Activated naive CD4-positive, alpha-beta T cell treated with Interleukin-2 at 50 U/mL for 16 hours (primary cell): ENCODE data around the gene TRIB2.

ENCODE experiments used
- DNase-seq: peaks from one replicate; pipeline ENCODE4 v3.0.0-alpha.2; 2020

The TRIB2 gene

GRCh38 chr2:12787891-12788801 lies 71.4 kb downstream of the TRIB2 start:
- no peak for DNase-seq

GRCh38 chr2:12791906-12792305 lies 75.2 kb downstream of the TRIB2 start:
- DNase-seq = no peak
